HepG2 (cell line): ENCODE results near the gene SQSTM1. TPM values are rescaled to one million over a fixed set of nuclear protein-coding genes. Genes with fewer than 3 reads are reported as not detected.

Experiments used
- ATAC-seq: fragments of 200-7000 bp; cut with Tn5 transposase; 3 replicates; pipeline ENCODE4 v1.9.1; 2020; ENCODE audit warnings: mild to moderate bottlenecking, moderate library complexity
- BruUV-seq: library from RNA; stranded (reverse); fragments of 400-500 nt; replicated peaks from 2 replicates; lab custom pipeline; 2021; lab: Mats Ljungman, UMichigan
- CTCF ChIA-PET: fragments of 300-600 bp; formaldehyde crosslinking; extraction: SDS; loops from one replicate; lab custom pipeline; 2021; ENCODE audit warnings: low total read pairs, inconsistent platforms, low intra/inter-chr PET ratio; lab: Yijun Ruan, JAX
- POLR2A ChIA-PET: fragments of 350-600 bp; sonication (Branson Sonifier 250); formaldehyde crosslinking; loops from one replicate; lab custom pipeline; 2020; ENCODE audit warnings: antibody characterized with exemption, inconsistent platforms; lab: Yijun Ruan, JAX
- DNase-seq: peaks from one replicate; pipeline ENCODE4 v3.0.0-alpha.2; 2015; ENCODE audit warnings: low spot score
- FAIRE-seq: peaks from 3 replicates; lab custom pipeline; 2011; peaks lifted over from hg19 to GRCh38; lab: Jason Lieb, UNC
- H2AFZ ChIP-seq: one replicate; pipeline ENCODE4 v1.6.1; 2011; ENCODE audit warnings: low read length, inconsistent platforms
- H3K27ac ChIP-seq: fragments of 300-600 bp; 3 replicates; pipeline ENCODE4 v1.8.0; 2011; ENCODE audit warnings: mixed run types, mild to moderate bottlenecking, mixed read lengths, low read length, inconsistent platforms; ENCODE audit not compliant: insufficient read depth; ENCODE audit errors: extremely low read length
- H3K27me3 ChIP-seq, 2 experiments: fragments of 200-600 bp in 1 of 2; 2 replicates in 1 of 2; 3 replicates in 1 of 2; pipeline versions ENCODE4 v1.6.0 to v1.8.0; 2011; ENCODE audit warnings: low read length in 2 of 2, mild to moderate bottlenecking in 2 of 2, moderate library complexity in 2 of 2, inconsistent platforms in 1 of 2; ENCODE audit not compliant: insufficient read depth in 2 of 2, control insufficient read depth in 1 of 2
- H3K36me3 ChIP-seq, 2 experiments: fragments of 200-600 bp in 1 of 2; replicated peaks in 1 of 2; 2 replicates in 1 of 2; 3 replicates in 1 of 2; pipeline versions ENCODE4 v1.5.1 to v1.8.0; 2011; ENCODE audit warnings: low read length in 2 of 2, inconsistent platforms in 1 of 2; ENCODE audit not compliant: insufficient read depth in 2 of 2, control insufficient read depth in 1 of 2
- H3K4me1 ChIP-seq: 2 replicates; pipeline ENCODE4 v1.5.1; 2012; ENCODE audit warnings: low read length, inconsistent platforms; ENCODE audit not compliant: insufficient read depth
- H3K4me2 ChIP-seq: 2 replicates; pipeline ENCODE4 v1.6.0; 2011; ENCODE audit warnings: low read depth, low read length, inconsistent platforms
- H3K4me3 ChIP-seq, 3 experiments: fragments of 200-600 bp in 1 of 3; sonication (generic), shearing (Covaris generic) in 1 of 3; replicated peaks in 1 of 3; 2 replicates each; pipeline ENCODE4 v1.5.1; 2011 to 2016; ENCODE audit warnings: low read length in 3 of 3, inconsistent platforms in 2 of 3, low read depth in 2 of 3, mild to moderate bottlenecking in 2 of 3, control low read depth in 1 of 3, mixed read lengths in 1 of 3; ENCODE audit not compliant: insufficient read depth in 1 of 3
- H3K79me2 ChIP-seq: one replicate; pipeline ENCODE4 v1.6.1; 2011; ENCODE audit warnings: low read length, inconsistent platforms; ENCODE audit not compliant: insufficient read depth
- H3K9ac ChIP-seq: 2 replicates; pipeline ENCODE4 v1.6.0; 2011; ENCODE audit warnings: mild to moderate bottlenecking, low read depth, low read length, inconsistent platforms; ENCODE audit not compliant: insufficient read depth
- H3K9me3 ChIP-seq: 2 replicates; pipeline ENCODE4 v1.5.1; 2012; ENCODE audit warnings: mild to moderate bottlenecking, low read length
- H4K20me1 ChIP-seq: 2 replicates; pipeline ENCODE4 v1.6.0; 2011; ENCODE audit warnings: inconsistent platforms, mild to moderate bottlenecking, low read length, moderate library complexity; ENCODE audit not compliant: insufficient read depth
- ATF7-NPFF ChIP-seq: sonication (generic); formaldehyde crosslinking; IDR thresholded peaks from 2 replicates; pipeline ENCODE4 v1.8.1; 2023; ENCODE audit warnings: mild to moderate bottlenecking, low read depth, missing genetic modification reagents, moderate library complexity
- BORCS8-MEF2B ChIP-seq: sonication (generic); formaldehyde crosslinking; IDR thresholded peaks from 2 replicates; pipeline ENCODE4 v1.8.0; 2022; ENCODE audit warnings: mild to moderate bottlenecking, missing genetic modification reagents
- EED ChIP-seq: sonication (generic); formaldehyde crosslinking; IDR thresholded peaks from 2 replicates; pipeline ENCODE4 v1.5.0; 2020; ENCODE audit warnings: mild to moderate bottlenecking, missing genetic modification reagents
- HIVEP1 ChIP-seq: sonication (generic); formaldehyde crosslinking; IDR thresholded peaks from 2 replicates; pipeline ENCODE4 v1.4.0; 2020; ENCODE audit warnings: mild to moderate bottlenecking, missing genetic modification reagents
- HOXA7 ChIP-seq: sonication (generic); formaldehyde crosslinking; IDR thresholded peaks from 2 replicates; pipeline ENCODE4 v1.8.1; 2022; ENCODE audit warnings: mild to moderate bottlenecking, missing genetic modification reagents, moderate library complexity
- KMT2B ChIP-seq: IDR thresholded peaks from 2 replicates; pipeline ENCODE4 v1.6.1; 2016; ENCODE audit warnings: missing genetic modification reagents, missing compliant biosample characterization
- MNT ChIP-seq: fragments of 450-650 bp; IDR thresholded peaks from 2 replicates; pipeline ENCODE4 v1.6.1; 2016
- NCOA5 ChIP-seq: sonication (generic); formaldehyde crosslinking; IDR thresholded peaks from 2 replicates; pipeline ENCODE4 v1.4.0; 2020; ENCODE audit warnings: missing genetic modification reagents
- NFE2 ChIP-seq: sonication (generic); formaldehyde crosslinking; IDR thresholded peaks from 2 replicates; pipeline ENCODE4 v1.4.0; 2020; ENCODE audit warnings: missing genetic modification reagents
- PHF5A ChIP-seq: IDR thresholded peaks from one replicate; pipeline ENCODE4 v1.6.1; 2018; ENCODE audit warnings: low read depth, missing genetic modification reagents; ENCODE audit not compliant: unreplicated experiment
- PRDM4 ChIP-seq: sonication (generic); formaldehyde crosslinking; IDR thresholded peaks from 2 replicates; pipeline ENCODE4 v1.9.0; 2021; ENCODE audit warnings: missing genetic modification reagents, borderline replicate concordance
- TBX2 ChIP-seq: sonication (generic); formaldehyde crosslinking; IDR thresholded peaks from 2 replicates; pipeline ENCODE4 v1.5.0; 2020; ENCODE audit warnings: missing genetic modification reagents, mild to moderate bottlenecking, borderline replicate concordance
- TCF7 ChIP-seq: sonication (generic); IDR thresholded peaks from 2 replicates; pipeline ENCODE4 v1.6.1; 2016; ENCODE audit warnings: antibody characterized with exemption, low read depth
- ZBTB38 ChIP-seq: sonication (generic); formaldehyde crosslinking; IDR thresholded peaks from 2 replicates; pipeline ENCODE4 v1.5.1; 2020; ENCODE audit warnings: mild to moderate bottlenecking, missing genetic modification reagents
- ZNF598 ChIP-seq: sonication (generic); formaldehyde crosslinking; IDR thresholded peaks from 2 replicates; pipeline ENCODE4 v1.5.1; 2020; ENCODE audit warnings: mild to moderate bottlenecking, missing genetic modification reagents, borderline replicate concordance
- ZNF678 ChIP-seq: sonication (generic); formaldehyde crosslinking; IDR thresholded peaks from 2 replicates; pipeline ENCODE4 v1.4.0; 2020; ENCODE audit warnings: mild to moderate bottlenecking, missing genetic modification reagents
- ZNF768 ChIP-seq: sonication (generic); formaldehyde crosslinking; IDR thresholded peaks from 2 replicates; pipeline ENCODE4 v1.4.0; 2020; ENCODE audit warnings: missing genetic modification reagents
- ZNF839 ChIP-seq: sonication (generic); formaldehyde crosslinking; IDR thresholded peaks from 2 replicates; pipeline ENCODE4 v1.4.0; 2020; ENCODE audit warnings: missing genetic modification reagents, mild to moderate bottlenecking, borderline replicate concordance
- ZNF883 ChIP-seq: sonication (generic); formaldehyde crosslinking; IDR thresholded peaks from 2 replicates; pipeline ENCODE4 v1.5.1; 2020; ENCODE audit warnings: mild to moderate bottlenecking, missing genetic modification reagents; ENCODE audit errors: not compliant biosample characterization
- ZZZ3 ChIP-seq: sonication (generic); formaldehyde crosslinking; IDR thresholded peaks from 2 replicates; pipeline ENCODE4 v1.4.0; 2020; ENCODE audit warnings: missing genetic modification reagents, mild to moderate bottlenecking, borderline replicate concordance
- WGBS: methylation state at CpG from one replicate; pipeline ENCODE4 v1.1.6; 2017; ENCODE audit warnings: low lambda C conversion rate; 5-methylcytosine and 5-hydroxymethylcytosine counted together
- in situ Hi-C: cut with HindIII; loops from 2 replicates; pipeline ENCODE4 v1.10.0; 2017; ENCODE audit warnings: low pct_unique_long_range_greater_than_20kb; ENCODE audit not compliant: extremely low pct_ligation_motif_present
- intact Hi-C: fragments of 100-400 bp; cut with micrococcal nuclease; formaldehyde crosslinking; loops from one replicate; pipeline ENCODE4 v1.10.0; 2022; ENCODE audit not compliant: unreplicated experiment
- polyA plus RNA-seq, 8 experiments: library from polyadenylated mRNA; depleted of rRNA in 3 of 8; stranded (reverse) in 7 of 8; unstranded in 1 of 8; fragments of >200 nt; fragmentation: Illumina TruSeq in 4 of 8; extraction: Trizol in 4 of 8; gene quantifications; 2 replicates each; pipeline versions ENCODE4 v1.2.1 to v1.2.3, GENCODE V29; 2011 to 2016; ENCODE audit warnings: low read depth in 4 of 8, missing spikeins in 1 of 8, mixed read lengths in 1 of 8; ENCODE audit not compliant: insufficient read depth in 1 of 8
- total RNA-seq, 5 experiments: library from RNA; depleted of rRNA; stranded (reverse); fragments of >200 nt; fragmentation: Illumina TruSeq; extraction: Trizol; gene quantifications; 2 replicates each; pipeline ENCODE4 v1.2.3, GENCODE V29; 2016; ENCODE audit warnings: low read depth in 1 of 5

Gene SQSTM1
- total and polyA plus RNA-seq, 2 of the 13 experiments (the other 11 are each of a cell fraction or from before 2014, with no cell fraction given), result 90.9 to 160 TPM

- H3K36me3 ChIP-seq, result peaks cover 11% of the 10 kb centered on the region in 2 experiments; a peak in 4 of 5 replicates
- H3K9ac ChIP-seq, result peak overlapping the region; percentile 100
- DNase-seq (no peak), FAIRE-seq (no peak), ATAC-seq (no peak)
- POLR2A ChIA-PET, result interaction anchor here (3.2 to 5.3 kb wide), 2 partner anchors 13 to 20 kb away, joined by 19 to 115 read pairs; partner anchors contain the start of gene MGAT4B
- H3K4me1 ChIP-seq, result peaks cover 44% of the 10 kb centered on the region
- in situ Hi-C loops (no loop called here), intact Hi-C loops (loop anchor here (2.0 kb wide), 1 partner anchor 13 kb away; no protein-coding TSS in a partner anchor)
- H3K27ac ChIP-seq, result peak overlapping the region; percentile 99
- H4K20me1 ChIP-seq, result peaks cover 18% of the 10 kb centered on the region
- H2AFZ ChIP-seq, result no peak overlapping the region
- peaks cover 29% of the 10 kb centered on the region for H3K79me2 ChIP-seq
- H3K4me3 ChIP-seq, result peak overlapping the region; percentile 49 to 99 (median 58); a peak in 5 of 6 replicates
- CTCF ChIA-PET, result no interaction called here
- H3K4me2 ChIP-seq, result peak overlapping the region; percentile 92
- no peaks in the 10 kb centered on the region for H3K27me3 ChIP-seq
- TSS peak; percentile 72 for BruUV-seq
- H3K9me3 ChIP-seq, result no peaks in the 10 kb centered on the region
- WGBS, result 56% methylated on average over 10 of the region's 14 CpGs
- TF ChIP-seq HIVEP1 (CRISPR knock-in tag) (no peak), ZNF839 (CRISPR knock-in tag) (0 out of 2 replicates have a peak, but pooled peaks have one; percentile 48), BORCS8-MEF2B (CRISPR knock-in tag) (0 out of 2 replicates have a peak, but pooled peaks have one; percentile 1), ZNF883 (CRISPR knock-in tag) (peak; percentile 35), NCOA5 (no peak), ZNF768 (CRISPR knock-in tag) (no peak), KMT2B (CRISPR knock-in tag) (peak; percentile 3; the same call in 1 of the 2 replicates), PRDM4 (CRISPR knock-in tag) (no peak), MNT (no peak), TCF7 (no peak), HOXA7 (no peak), ZZZ3 (CRISPR knock-in tag) (no peak), ZBTB38 (CRISPR knock-in tag) (peak; percentile 27), ATF7-NPFF (CRISPR knock-in tag) (peak; percentile 11; the same call in 1 of the 2 replicates), PHF5A (CRISPR knock-in tag) (no peak), TBX2 (CRISPR knock-in tag) (no peak), ZNF598 (CRISPR knock-in tag) (peak; percentile 71; the same call in 1 of the 2 replicates), EED (CRISPR knock-in tag) (peak; percentile 42; the same call in 1 of the 2 replicates), NFE2 (CRISPR knock-in tag) (no peak), ZNF678 (CRISPR knock-in tag) (no peak)
Measured at GRCh38 chr5:179817890-179818745, 2.6 kb upstream of the SQSTM1 start.
